Dendritic cell treated with granulocyte-macrophage colony-stimulating factor and Interleukin-4, amounts not matched to agents 40 ng/mL and 50 ng/mL, for 4 days (primary cell): ENCODE data around the gene MED20.
"Not testable (repeated sequence)": the region's sequence is repeated elsewhere in the genome, so short reads cannot be mapped to it uniquely, and the experiment has no call there.

Experiments used
- H3K27ac Mint-ChIP-seq: one replicate; pipeline ENCODE4 v1.8.0; 2022; ENCODE audit warnings: mild to moderate bottlenecking, mixed read lengths
- H3K27me3 Mint-ChIP-seq: one replicate; pipeline ENCODE4 v1.8.0; 2022; ENCODE audit warnings: mild to moderate bottlenecking, mixed read lengths
- H3K36me3 Mint-ChIP-seq: one replicate; pipeline ENCODE4 v1.8.0; 2022; ENCODE audit warnings: low read depth, mixed read lengths
- H3K4me1 Mint-ChIP-seq: one replicate; pipeline ENCODE4 v1.8.0; 2022; ENCODE audit warnings: low read depth, mixed read lengths
- H3K4me3 Mint-ChIP-seq: one replicate; pipeline ENCODE4 v1.8.0; 2022; ENCODE audit warnings: mild to moderate bottlenecking, moderate library complexity, mixed read lengths
- H3K9me3 Mint-ChIP-seq: one replicate; pipeline ENCODE4 v1.8.0; 2022; ENCODE audit warnings: mixed read lengths
- intact Hi-C: fragments of 100-400 bp; cut with micrococcal nuclease; formaldehyde crosslinking; loops from one replicate; pipeline ENCODE4 v1.15.0; 2022

The MED20 gene

GRCh38 chr6:41954668-41955067 lies 33.7 kb upstream of the MED20 start:
- intact Hi-C loops, result no loop called here
- H3K27ac Mint-ChIP-seq, result no peak overlapping the region
- H3K36me3 Mint-ChIP-seq, result no peaks in the 10 kb centered on the region
- H3K4me1 Mint-ChIP-seq, result peaks cover 5% of the 10 kb centered on the region
- no peaks in the 10 kb centered on the region for H3K9me3 Mint-ChIP-seq
- H3K27me3 Mint-ChIP-seq, result no peaks in the 10 kb centered on the region
- H3K4me3 Mint-ChIP-seq, result no peak overlapping the region

- Mint-ChIP-seq H3K36me3 (no peaks in the 10 kb centered on the region), H3K27ac (no peak overlapping the region), H3K9me3 (no peaks in the 10 kb centered on the region), H3K27me3 (no peaks in the 10 kb centered on the region), H3K4me3 (no peak overlapping the region), H3K4me1 (peaks cover under 1% of the 10 kb centered on the region)
- intact Hi-C loops, result no loop called here
These were observed 26.8 kb upstream of the MED20 start for GRCh38 chr6:41947581-41948220.

- Mint-ChIP-seq H3K36me3 (peaks cover 27% of the 10 kb centered on the region), H3K4me3 (no peak overlapping the region), H3K27ac (no peak overlapping the region), H3K27me3 (no peaks in the 10 kb centered on the region), H3K9me3 (no peaks in the 10 kb centered on the region), H3K4me1 (peaks cover 31% of the 10 kb centered on the region)
- intact Hi-C loops, result loop anchor here (5.0 kb wide), 2 partner anchors 84 to 161 kb away; partner anchors contain the start of gene PRICKLE4
These were observed 22.5 kb upstream of the MED20 start for GRCh38 chr6:41943456-41943855.

- H3K27ac Mint-ChIP-seq, result peak overlapping the region; percentile 90
- intact Hi-C loops, result loop anchor here (5.0 kb wide), 2 partner anchors 84 to 161 kb away; partner anchors contain the start of gene PRICKLE4
- H3K4me3 Mint-ChIP-seq, H3K9me3 Mint-ChIP-seq, H3K27me3 Mint-ChIP-seq: not testable (repeated sequence)
- peaks cover 27% of the 10 kb centered on the region for H3K36me3 Mint-ChIP-seq
- peaks cover 37% of the 10 kb centered on the region for H3K4me1 Mint-ChIP-seq
These were observed 21.9 kb upstream of the MED20 start for GRCh38 chr6:41942882-41943281.

- intact Hi-C loops, result loop anchor here (5.0 kb wide), 2 partner anchors 85 to 160 kb away; partner anchors contain the start of gene PRICKLE4
- no peaks in the 10 kb centered on the region for H3K27me3 Mint-ChIP-seq
- H3K36me3 Mint-ChIP-seq, result peaks cover 32% of the 10 kb centered on the region
- H3K4me1 Mint-ChIP-seq, result peaks cover 43% of the 10 kb centered on the region
- H3K4me3 Mint-ChIP-seq, result peak overlapping the region; percentile 78
- H3K9me3 Mint-ChIP-seq, result no peaks in the 10 kb centered on the region
- H3K27ac Mint-ChIP-seq, result peak overlapping the region; percentile 90
These were observed 21.3 kb upstream of the MED20 start for GRCh38 chr6:41942067-41942851.

GRCh38 chr6:41941280-41942066 lies 20.5 kb upstream of the MED20 start, which contains the start of gene CCND3:
Gene CCND3 (minus strand): TSS chr6:41941808. CDS start chr6:41941649, 159 bp downstream.
- Mint-ChIP-seq H3K4me1 (peaks cover 51% of the 10 kb centered on the region), H3K4me3 (peak within 1 kb of the TSS; percentile 99), H3K27me3 (no peaks in the 10 kb centered on the region), H3K9me3 (no peaks in the 10 kb centered on the region), H3K36me3 (peaks cover 40% of the 10 kb centered on the region), H3K27ac (peak within 1 kb of the TSS; percentile 90)
- intact Hi-C loops, result loop anchor here (5.0 kb wide), 2 partner anchors 86 to 159 kb away; partner anchors contain the start of gene PRICKLE4

- intact Hi-C loops, result loop anchor here (5.0 kb wide), 2 partner anchors 86 to 159 kb away; partner anchors contain the start of gene PRICKLE4
- H3K27me3 Mint-ChIP-seq, result no peaks in the 10 kb centered on the region
- H3K4me1 Mint-ChIP-seq, result peaks cover 58% of the 10 kb centered on the region
- H3K36me3 Mint-ChIP-seq, result peaks cover 46% of the 10 kb centered on the region
- H3K9me3 Mint-ChIP-seq, result no peaks in the 10 kb centered on the region
- peak overlapping the region; percentile 99 for H3K4me3 Mint-ChIP-seq
- peak overlapping the region; percentile 90 for H3K27ac Mint-ChIP-seq
These were observed 19.9 kb upstream of the MED20 start for GRCh38 chr6:41940759-41941279.

- H3K27ac Mint-ChIP-seq, result peak overlapping the region; percentile 90
- intact Hi-C loops, result loop anchor here (5.0 kb wide), 4 partner anchors 43 to 158 kb away; partner anchors contain the start of genes PRICKLE4 and USP49
- peak overlapping the region; percentile 99 for H3K4me3 Mint-ChIP-seq
- no peaks in the 10 kb centered on the region for H3K27me3 Mint-ChIP-seq
- no peaks in the 10 kb centered on the region for H3K9me3 Mint-ChIP-seq
- peaks cover 54% of the 10 kb centered on the region for H3K36me3 Mint-ChIP-seq
- H3K4me1 Mint-ChIP-seq, result peaks cover 65% of the 10 kb centered on the region
These were observed 19.2 kb upstream of the MED20 start for GRCh38 chr6:41939848-41940758.

GRCh38 chr6:41939176-41939847 lies 18.4 kb upstream of the MED20 start:
- Mint-ChIP-seq H3K4me3 (peak overlapping the region; percentile 99), H3K4me1 (peaks cover 73% of the 10 kb centered on the region), H3K9me3 (no peaks in the 10 kb centered on the region), H3K36me3 (peaks cover 61% of the 10 kb centered on the region), H3K27me3 (no peaks in the 10 kb centered on the region), H3K27ac (peak overlapping the region; percentile 90)
- intact Hi-C loops, result loop anchor here (5.0 kb wide), 2 partner anchors 42 to 103 kb away; partner anchors contain the start of gene USP49

- Mint-ChIP-seq H3K4me3 (peak overlapping the region; percentile 99), H3K27ac (peak overlapping the region; percentile 90), H3K9me3 (no peaks in the 10 kb centered on the region), H3K4me1 (peaks cover 75% of the 10 kb centered on the region), H3K27me3 (no peaks in the 10 kb centered on the region), H3K36me3 (peaks cover 68% of the 10 kb centered on the region)
- intact Hi-C loops, result loop anchor here (5.0 kb wide), 2 partner anchors 41 to 104 kb away; partner anchors contain the start of gene USP49
These were observed 17.7 kb upstream of the MED20 start for GRCh38 chr6:41938590-41939175.

GRCh38 chr6:41937861-41938574 lies 17.1 kb upstream of the MED20 start:
- intact Hi-C loops, result loop anchor here (2.0 to 5.0 kb wide), 4 partner anchors 17 to 104 kb away; partner anchors contain the start of genes BYSL, MED20 and USP49
- Mint-ChIP-seq H3K36me3 (peaks cover 74% of the 10 kb centered on the region), H3K9me3 (no peaks in the 10 kb centered on the region), H3K27ac (peak overlapping the region; percentile 90), H3K4me1 (peaks cover 75% of the 10 kb centered on the region), H3K27me3 (no peaks in the 10 kb centered on the region), H3K4me3 (peak overlapping the region; percentile 39)
